GM18498 (cell line): ENCODE measurements around the gene TRIM38.
"Not testable (repeated sequence)": the region's sequence is repeated elsewhere in the genome, so short reads cannot be mapped to it uniquely, and the experiment has no call there.

Source experiments
- ATAC-seq: cut with Tn5 transposase; IDR thresholded peaks from one replicate; pipeline ENCODE4 v1.9.1; 2021; ENCODE audit warnings: mild to moderate bottlenecking, moderate library complexity; ENCODE audit not compliant: unreplicated experiment

TRIM38 gene

GRCh38 chr6:25966711-25967110 is 4.1 kb downstream of the TRIM38 start:
- no peak for ATAC-seq

DNA sequence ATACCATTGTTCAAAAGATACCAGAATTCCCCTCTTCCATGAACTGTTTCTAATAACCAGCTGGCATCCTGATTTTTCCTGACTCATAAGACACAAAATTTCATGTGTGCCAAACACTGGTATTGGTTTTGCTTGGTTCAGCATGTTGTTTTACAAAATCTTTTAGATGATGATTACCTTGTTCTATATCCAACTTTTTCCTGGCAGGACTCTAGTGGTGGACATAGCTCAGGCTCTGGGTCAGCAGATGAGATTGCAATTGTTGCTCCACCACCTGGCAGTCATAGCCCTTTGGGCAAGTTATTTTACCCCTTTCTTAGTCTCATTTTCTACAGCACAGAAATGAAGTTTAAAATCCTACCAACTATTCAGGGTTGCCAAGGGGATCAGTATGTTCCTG is 6.2 kb downstream of the TRIM38 start:
- no peak for ATAC-seq

DNA sequence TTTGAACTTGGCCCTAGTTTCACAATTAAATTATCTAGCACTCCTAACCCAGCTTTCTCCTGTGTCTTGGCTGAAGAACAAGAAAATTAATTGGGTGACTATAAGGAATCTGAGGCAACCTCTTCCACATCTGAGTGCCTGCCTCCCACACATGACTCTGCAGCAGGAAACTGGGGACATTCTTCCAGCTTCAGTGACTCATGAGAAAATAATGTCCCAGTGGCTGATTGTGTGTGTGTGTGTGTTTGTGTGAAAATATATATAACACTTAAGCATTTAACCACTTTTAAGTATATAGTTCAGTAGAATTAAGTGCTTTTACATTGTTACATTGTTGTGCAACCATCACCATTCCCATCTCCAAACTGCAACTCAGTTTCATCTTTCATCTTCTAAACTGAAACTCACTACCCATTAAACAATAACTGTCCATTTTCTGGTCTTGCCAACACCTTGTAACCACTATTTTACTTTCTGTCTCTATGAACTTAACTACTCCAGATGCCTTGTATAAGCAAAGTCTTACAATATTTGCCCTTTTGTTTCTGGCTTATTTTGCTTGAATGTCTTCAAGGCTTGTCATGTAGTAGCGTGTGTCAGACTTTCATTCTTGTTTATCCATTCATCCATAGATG is 8.7 kb downstream of the TRIM38 start:
- ATAC-seq: peak; percentile 49

DNA sequence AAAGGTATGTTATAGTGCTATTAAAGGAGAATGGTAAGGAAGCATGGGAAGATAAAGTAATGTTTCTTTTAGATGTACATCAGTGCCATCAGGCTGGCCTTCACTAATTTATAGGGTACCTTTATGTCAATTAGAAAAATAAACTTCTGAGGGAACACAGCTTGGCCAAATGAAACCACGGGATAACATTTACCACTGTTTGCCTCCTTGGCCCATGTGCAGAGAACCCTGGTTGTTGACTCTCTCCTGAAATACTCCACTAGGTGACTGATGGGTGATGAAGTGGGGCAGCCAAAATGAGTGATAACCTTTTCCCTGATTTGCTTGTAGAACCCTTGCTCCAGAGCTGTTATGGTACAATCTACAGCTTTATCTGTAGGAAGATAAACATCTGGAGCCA is 9.5 kb downstream of the TRIM38 start:
- no peak for ATAC-seq

GRCh38 chr6:25972902-25973301 is 10.3 kb downstream of the TRIM38 start:
- ATAC-seq: no peak

DNA sequence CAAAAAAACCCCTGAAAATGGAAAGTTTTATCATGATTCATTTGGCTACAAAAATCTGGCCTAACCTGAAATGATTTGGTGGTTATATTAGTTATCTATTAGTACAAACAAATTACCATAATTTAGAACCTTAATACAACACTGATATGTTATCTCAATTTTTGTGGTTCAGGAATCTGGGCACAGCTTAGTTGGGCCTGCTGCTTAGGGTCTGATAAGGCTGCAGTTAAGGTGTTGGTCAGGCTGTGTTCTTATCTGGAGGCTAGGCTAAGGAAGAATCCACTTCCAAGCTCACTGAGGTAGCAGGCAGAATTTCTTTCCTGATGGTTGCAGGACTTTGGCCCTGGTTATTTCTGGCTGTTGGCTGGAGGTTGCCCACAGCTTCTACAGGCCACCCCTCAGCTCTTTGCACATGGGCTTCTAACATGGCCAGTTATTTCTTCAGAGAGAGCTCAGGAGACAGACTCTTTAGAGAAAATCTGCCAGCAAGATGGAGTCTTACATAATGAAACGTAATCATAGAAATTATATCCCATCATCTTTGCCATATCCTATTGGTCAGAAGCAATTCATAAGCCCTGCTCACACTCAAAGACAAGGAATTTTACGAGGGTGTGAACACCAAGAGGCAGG is 11.4 kb downstream of the TRIM38 start:
- ATAC-seq: no peak

DNA sequence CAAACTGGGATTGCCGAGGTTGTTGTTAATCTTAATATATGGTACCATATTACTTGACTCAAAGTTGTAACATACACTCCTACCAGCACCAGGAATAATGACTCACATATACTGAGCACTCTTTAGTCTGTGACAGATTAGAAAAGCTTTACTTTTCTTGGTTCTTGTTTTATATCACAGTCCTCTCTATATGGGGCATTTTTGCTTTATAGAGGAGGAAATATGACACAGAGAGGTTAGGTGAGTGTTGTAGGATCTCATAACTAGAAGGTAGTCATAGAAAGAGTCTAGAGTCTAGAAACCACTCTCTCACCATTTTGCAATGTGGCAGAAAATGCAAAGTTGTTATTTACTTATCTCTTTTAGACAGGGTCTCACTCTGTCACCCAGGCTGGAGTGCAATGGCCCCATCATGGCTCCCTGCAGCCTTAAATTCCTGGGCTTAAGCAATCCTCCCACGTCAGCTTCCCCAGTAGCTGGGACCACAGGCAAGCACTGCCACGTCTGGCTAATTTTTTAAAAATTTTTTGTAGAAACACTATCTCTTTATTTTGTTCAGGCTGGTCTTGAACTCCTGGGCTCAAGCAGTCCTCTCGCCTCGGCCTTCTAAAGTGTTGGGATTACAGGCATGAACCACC is 13.4 kb downstream of the TRIM38 start:
- no peak for ATAC-seq

DNA sequence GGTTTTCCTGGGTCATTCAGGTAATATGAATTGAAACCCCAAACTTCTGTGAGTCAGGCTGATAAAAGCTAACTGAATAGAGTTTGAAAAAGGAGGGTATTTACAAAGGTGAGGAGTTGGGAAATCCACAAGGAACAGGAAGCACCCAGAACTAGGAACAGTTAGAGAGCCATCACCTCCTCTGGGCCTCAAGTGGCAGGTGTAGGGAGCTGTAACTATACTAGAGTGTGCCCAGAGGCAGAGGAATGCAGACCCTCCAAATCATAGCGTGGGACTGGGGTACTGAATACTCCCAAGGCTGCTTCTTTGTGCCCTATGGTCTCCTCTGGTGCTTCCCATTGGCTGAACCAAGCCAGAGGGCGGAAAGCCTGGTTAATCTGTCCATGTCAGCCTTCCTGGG is 18.3 kb downstream of the TRIM38 start:
- no peak for ATAC-seq

- ATAC-seq: no peak
Measured at GRCh38 chr6:25981568-25982263, 19.1 kb downstream of the TRIM38 start.

DNA sequence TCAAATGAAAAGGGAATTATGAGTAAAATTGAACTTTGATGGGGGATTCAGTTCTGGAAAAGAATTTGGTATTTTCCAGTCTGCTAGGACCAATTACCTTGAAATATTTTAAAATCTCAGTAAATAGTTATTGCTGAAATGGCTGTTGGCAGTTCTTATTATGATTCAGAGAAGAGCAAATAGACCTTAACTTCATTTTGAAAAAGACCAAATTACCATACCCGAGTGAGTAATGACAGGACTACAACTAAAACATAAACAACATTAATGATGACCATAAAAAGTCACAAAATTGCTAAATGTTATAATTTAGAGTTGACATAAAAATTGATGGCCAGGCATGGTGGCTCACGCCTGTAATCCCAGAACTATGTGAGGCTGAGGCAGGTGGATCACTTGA is 21.7 kb downstream of the TRIM38 start:
- ATAC-seq: no peak

DNA sequence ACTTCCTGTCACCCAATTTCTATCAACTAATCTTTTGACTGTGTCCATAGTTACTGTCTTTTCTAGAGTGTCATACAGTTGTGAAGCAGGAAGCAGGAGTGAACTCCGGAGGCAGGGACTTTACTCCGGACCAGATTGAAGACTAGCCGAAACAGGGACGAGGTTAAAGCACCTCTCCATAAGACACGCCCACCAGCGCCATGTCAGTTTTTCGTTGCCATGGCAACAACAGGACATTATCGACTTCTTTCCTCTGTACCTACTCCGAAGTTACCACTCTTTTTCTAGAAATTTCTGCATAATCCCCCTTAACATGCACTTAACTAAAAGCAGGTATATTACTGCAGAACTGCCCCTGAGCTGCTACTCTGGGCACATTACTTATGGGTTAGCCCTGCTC is 25.2 kb downstream of the TRIM38 start:
- ATAC-seq: no peak

GRCh38 chr6:25990172-25990873 is 27.7 kb downstream of the TRIM38 start:
- no peak for ATAC-seq

DNA sequence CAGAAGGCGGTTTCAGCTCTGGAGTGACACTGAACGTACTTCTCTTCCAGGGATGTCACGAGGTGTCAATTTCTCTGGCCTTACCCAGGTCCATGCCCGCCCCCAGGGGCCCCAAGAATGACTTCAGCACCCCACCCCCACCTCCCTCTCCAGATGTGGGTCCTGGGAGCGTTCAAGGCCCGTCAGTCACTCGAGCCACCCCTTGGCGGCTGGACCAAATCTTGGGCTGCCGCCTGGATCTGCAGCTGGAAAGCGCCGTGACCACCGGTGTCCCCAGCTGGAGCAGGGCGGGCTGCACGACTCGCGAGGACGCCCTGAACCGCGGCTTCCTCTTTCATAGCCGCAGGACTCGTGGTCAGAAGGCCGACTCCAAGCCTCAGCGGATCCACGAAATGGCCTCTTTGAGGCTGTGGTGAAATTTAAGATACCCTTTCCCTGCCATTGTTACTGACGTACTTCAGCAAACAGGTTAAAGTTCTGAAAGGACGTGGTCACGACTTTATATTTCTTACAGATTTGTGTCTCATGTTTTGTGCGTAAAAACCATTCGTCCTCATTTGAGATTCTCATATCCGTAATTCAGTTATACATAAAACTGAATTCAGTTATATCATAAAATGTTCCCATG is 29.3 kb downstream of the TRIM38 start:
- ATAC-seq: peak; percentile 47

GRCh38 chr6:25992413-25993340 is 30.1 kb downstream of the TRIM38 start:
- ATAC-seq: peak; percentile 92

- ATAC-seq: not testable (repeated sequence)
Measured at GRCh38 chr6:25993341-25993684, 30.7 kb downstream of the TRIM38 start.

DNA sequence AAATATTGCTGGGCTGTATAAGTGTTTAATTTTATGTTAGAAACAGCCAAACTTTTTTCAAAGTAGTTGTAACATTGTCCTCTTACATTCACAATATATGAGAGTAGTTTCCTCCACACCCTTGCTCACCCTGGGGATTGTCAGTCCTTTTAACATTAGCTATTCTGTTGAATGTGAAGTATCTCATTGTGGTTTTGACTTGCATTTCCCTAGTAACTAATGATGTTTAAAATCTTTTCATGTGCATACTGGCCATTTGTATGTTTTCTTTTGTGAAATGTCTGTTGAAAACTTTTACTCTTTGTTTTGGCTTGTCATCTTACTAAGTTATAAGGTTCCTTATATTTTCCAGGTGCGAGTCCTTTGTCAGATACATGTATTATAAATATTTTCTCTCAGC is 32.9 kb downstream of the TRIM38 start:
- no peak for ATAC-seq

DNA sequence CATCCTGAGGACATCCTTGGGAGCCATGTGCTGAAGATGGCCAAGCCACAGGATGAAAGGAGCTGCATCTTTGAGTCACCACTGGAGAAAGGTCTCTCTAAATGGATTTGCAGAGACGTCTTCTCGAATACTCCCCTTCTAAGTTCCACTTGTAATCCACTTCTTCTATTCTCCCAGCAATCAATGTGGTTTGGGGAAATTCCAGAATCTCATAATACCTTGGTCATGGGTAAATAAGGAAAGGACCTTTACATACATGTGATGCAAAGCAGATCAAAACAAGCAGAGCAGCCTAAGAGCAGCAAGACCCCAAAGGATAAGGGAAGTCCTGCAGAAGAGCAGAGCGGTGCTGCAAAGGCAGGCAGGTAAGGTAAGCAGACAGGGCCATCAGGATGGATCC is 35.3 kb downstream of the TRIM38 start:
- ATAC-seq: no peak

DNA sequence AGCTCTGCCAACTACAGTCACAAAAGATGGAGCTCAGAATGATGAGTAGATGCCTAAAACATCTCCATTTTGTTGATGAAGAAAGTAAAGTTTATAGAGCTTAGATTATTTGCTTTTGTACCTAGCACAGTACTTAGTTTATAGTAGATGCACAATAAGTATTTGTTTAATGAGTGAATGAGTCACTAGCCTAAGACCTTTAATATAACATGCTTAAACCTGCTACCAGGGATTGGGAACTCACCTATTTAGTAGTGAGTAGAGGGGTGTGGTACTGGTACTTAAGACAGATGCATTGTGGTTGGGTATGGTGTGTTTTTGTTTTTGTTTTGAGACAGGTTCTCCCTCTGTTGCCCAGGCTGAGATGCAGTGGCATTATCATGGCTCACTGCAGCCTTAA is 35.8 kb downstream of the TRIM38 start:
- ATAC-seq: no peak

GRCh38 chr6:25999225-25999624 is 36.6 kb downstream of the TRIM38 start:
- not testable (repeated sequence) for ATAC-seq
